HL-60 (cell line): ENCODE data around the gene LARP4B.

ENCODE experiments used
- TF ChIP-seq, protein P1 (sequence below): IDR thresholded peaks from one replicate; pipeline ENCODE4 v1.5.1; 2011; ENCODE audit warnings: low read length, control low read depth, inconsistent platforms; ENCODE audit not compliant: insufficient read depth
- TF ChIP-seq, protein P2 (sequence below): IDR thresholded peaks from 2 replicates; pipeline ENCODE4 v1.6.1; 2012; ENCODE audit warnings: low read depth; ENCODE audit not compliant: insufficient replicate concordance

DNA sequence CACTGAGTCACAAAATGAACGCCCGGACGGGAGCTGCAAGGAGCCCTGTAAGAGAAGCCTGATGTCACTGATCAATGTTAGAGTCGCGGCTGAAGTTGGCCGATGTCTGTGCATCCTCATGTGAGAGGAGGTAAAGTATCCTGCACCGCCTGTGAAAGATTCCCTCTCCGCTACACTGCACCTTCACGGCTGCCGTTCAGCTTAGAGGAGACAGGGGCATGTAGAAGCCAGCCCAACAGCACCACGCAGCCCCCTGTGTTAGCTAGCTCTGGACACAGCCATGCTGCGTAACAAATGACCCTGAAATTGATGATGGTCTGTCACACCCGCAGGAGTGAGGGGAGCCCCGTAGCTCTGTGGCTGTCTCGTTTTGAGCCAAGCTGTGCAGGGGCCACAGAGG, 160.5 kb downstream of the LARP4B start:
- TF ChIP-seq, protein P1, sequence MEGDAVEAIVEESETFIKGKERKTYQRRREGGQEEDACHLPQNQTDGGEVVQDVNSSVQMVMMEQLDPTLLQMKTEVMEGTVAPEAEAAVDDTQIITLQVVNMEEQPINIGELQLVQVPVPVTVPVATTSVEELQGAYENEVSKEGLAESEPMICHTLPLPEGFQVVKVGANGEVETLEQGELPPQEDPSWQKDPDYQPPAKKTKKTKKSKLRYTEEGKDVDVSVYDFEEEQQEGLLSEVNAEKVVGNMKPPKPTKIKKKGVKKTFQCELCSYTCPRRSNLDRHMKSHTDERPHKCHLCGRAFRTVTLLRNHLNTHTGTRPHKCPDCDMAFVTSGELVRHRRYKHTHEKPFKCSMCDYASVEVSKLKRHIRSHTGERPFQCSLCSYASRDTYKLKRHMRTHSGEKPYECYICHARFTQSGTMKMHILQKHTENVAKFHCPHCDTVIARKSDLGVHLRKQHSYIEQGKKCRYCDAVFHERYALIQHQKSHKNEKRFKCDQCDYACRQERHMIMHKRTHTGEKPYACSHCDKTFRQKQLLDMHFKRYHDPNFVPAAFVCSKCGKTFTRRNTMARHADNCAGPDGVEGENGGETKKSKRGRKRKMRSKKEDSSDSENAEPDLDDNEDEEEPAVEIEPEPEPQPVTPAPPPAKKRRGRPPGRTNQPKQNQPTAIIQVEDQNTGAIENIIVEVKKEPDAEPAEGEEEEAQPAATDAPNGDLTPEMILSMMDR: no peak
- TF ChIP-seq, protein P2, sequence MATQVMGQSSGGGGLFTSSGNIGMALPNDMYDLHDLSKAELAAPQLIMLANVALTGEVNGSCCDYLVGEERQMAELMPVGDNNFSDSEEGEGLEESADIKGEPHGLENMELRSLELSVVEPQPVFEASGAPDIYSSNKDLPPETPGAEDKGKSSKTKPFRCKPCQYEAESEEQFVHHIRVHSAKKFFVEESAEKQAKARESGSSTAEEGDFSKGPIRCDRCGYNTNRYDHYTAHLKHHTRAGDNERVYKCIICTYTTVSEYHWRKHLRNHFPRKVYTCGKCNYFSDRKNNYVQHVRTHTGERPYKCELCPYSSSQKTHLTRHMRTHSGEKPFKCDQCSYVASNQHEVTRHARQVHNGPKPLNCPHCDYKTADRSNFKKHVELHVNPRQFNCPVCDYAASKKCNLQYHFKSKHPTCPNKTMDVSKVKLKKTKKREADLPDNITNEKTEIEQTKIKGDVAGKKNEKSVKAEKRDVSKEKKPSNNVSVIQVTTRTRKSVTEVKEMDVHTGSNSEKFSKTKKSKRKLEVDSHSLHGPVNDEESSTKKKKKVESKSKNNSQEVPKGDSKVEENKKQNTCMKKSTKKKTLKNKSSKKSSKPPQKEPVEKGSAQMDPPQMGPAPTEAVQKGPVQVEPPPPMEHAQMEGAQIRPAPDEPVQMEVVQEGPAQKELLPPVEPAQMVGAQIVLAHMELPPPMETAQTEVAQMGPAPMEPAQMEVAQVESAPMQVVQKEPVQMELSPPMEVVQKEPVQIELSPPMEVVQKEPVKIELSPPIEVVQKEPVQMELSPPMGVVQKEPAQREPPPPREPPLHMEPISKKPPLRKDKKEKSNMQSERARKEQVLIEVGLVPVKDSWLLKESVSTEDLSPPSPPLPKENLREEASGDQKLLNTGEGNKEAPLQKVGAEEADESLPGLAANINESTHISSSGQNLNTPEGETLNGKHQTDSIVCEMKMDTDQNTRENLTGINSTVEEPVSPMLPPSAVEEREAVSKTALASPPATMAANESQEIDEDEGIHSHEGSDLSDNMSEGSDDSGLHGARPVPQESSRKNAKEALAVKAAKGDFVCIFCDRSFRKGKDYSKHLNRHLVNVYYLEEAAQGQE: no peak
